CD14-positive monocyte (primary cell): ENCODE results near the gene PIGV. TPM values are rescaled to one million over a fixed set of nuclear protein-coding genes. Genes with fewer than 3 reads are reported as not detected.

ENCODE experiments used
- DNase-seq, 3 donors: peaks; one replicate each; pipeline ENCODE4 v3.0.0-alpha.2; 2011 to 2022
- H2AFZ ChIP-seq: 2 replicates; pipeline ENCODE4 v1.6.0; 2012; ENCODE audit warnings: mild to moderate bottlenecking, low read depth, low read length, inconsistent platforms; ENCODE audit not compliant: insufficient read depth, poor library complexity, severe bottlenecking
- H3K27ac ChIP-seq, 2 donors: 1 replicate in 1 of 2; 2 replicates in 1 of 2; pipeline ENCODE4 v1.5.1; 2012 to 2013; ENCODE audit warnings: low read length in 2 of 2, control low read depth in 1 of 2, inconsistent platforms in 1 of 2, low read depth in 1 of 2, mild to moderate bottlenecking in 1 of 2
- H3K27me3 ChIP-seq, 2 donors: one replicate each; pipeline versions ENCODE4 v1.6.0 to v1.6.1; 2011 to 2013; ENCODE audit warnings: low read length in 2 of 2; ENCODE audit not compliant: control insufficient read depth in 2 of 2, insufficient read depth in 2 of 2
- H3K36me3 ChIP-seq, 2 donors: replicated peaks in 1 of 2; 1 replicate in 1 of 2; 2 replicates in 1 of 2; pipeline versions ENCODE4 v1.5.1 to v1.6.1; 2012 to 2013; ENCODE audit warnings: low read length in 2 of 2, control low read depth in 1 of 2, inconsistent platforms in 1 of 2, mild to moderate bottlenecking in 1 of 2; ENCODE audit not compliant: insufficient read depth in 2 of 2, control insufficient read depth in 1 of 2
- H3K4me1 ChIP-seq, 2 donors: 1 replicate in 1 of 2; 2 replicates in 1 of 2; pipeline versions ENCODE4 v1.5.1 to v1.6.1; 2012 to 2013; ENCODE audit warnings: low read length in 2 of 2, control low read depth in 1 of 2, inconsistent platforms in 1 of 2, mild to moderate bottlenecking in 1 of 2, moderate library complexity in 1 of 2; ENCODE audit not compliant: insufficient read depth in 2 of 2, control insufficient read depth in 1 of 2
- H3K4me2 ChIP-seq: replicated peaks from 2 replicates; pipeline ENCODE3; 2012; ENCODE audit warnings: low read length, moderate library complexity, mild to moderate bottlenecking; ENCODE audit not compliant: poor library complexity, severe bottlenecking; ENCODE audit errors: extremely low read depth
- H3K4me3 ChIP-seq, 3 experiments: fragments of 200-600 bp in 1 of 3; sonication (generic) in 1 of 3; replicated peaks in 1 of 3; 1 replicate in 2 of 3; 2 replicates in 1 of 3; pipeline ENCODE4 v1.5.1; 2011 to 2013; ENCODE audit warnings: low read length in 3 of 3, mild to moderate bottlenecking in 3 of 3, control low read depth in 2 of 3, low read depth in 2 of 3, inconsistent platforms in 1 of 3, moderate library complexity in 1 of 3
- H3K79me2 ChIP-seq: 2 replicates; pipeline ENCODE4 v1.6.0; 2012; ENCODE audit warnings: mild to moderate bottlenecking, control low read depth, inconsistent platforms, low read length, moderate library complexity; ENCODE audit not compliant: insufficient read depth
- H3K9ac ChIP-seq: 2 replicates; pipeline ENCODE4 v1.6.0; 2017; ENCODE audit warnings: low read length, mild to moderate bottlenecking; ENCODE audit not compliant: insufficient read depth, poor library complexity, severe bottlenecking
- H3K9me3 ChIP-seq, 2 donors: replicated peaks in 1 of 2; 1 replicate in 1 of 2; 2 replicates in 1 of 2; pipeline versions ENCODE4 v1.5.1 to v1.6.1; 2012 to 2013; ENCODE audit warnings: low read length in 2 of 2, control low read depth in 1 of 2; ENCODE audit not compliant: control insufficient read depth in 1 of 2, insufficient read depth in 1 of 2
- H4K20me1 ChIP-seq: 2 replicates; pipeline ENCODE4 v1.6.0; 2012; ENCODE audit warnings: mild to moderate bottlenecking, low read length, control low read depth, moderate library complexity; ENCODE audit not compliant: insufficient read depth
- H3K27ac Mint-ChIP-seq, 7 donors: one replicate each; pipeline ENCODE4 v1.8.0; 2020; ENCODE audit warnings: mild to moderate bottlenecking in 7 of 7, mixed read lengths in 7 of 7, moderate library complexity in 6 of 7, inconsistent platforms in 2 of 7
- H3K27me3 Mint-ChIP-seq, 3 donors: one replicate each; pipeline ENCODE4 v1.8.0; 2021 to 2022; ENCODE audit warnings: low read depth in 3 of 3, mild to moderate bottlenecking in 3 of 3, mixed read lengths in 3 of 3, moderate library complexity in 3 of 3, inconsistent platforms in 1 of 3
- H3K36me3 Mint-ChIP-seq, 2 donors: one replicate each; pipeline ENCODE4 v1.8.0; 2020; ENCODE audit warnings: mixed read lengths in 2 of 2, inconsistent platforms in 1 of 2, mild to moderate bottlenecking in 1 of 2
- H3K4me1 Mint-ChIP-seq: one replicate; pipeline ENCODE4 v1.8.0; 2020; ENCODE audit warnings: mild to moderate bottlenecking, mixed read lengths
- H3K4me3 Mint-ChIP-seq, 2 donors: one replicate each; pipeline ENCODE4 v1.8.0; 2020; ENCODE audit warnings: mild to moderate bottlenecking in 2 of 2, mixed read lengths in 2 of 2, moderate library complexity in 1 of 2
- H3K9me3 Mint-ChIP-seq, 7 donors: one replicate each; pipeline ENCODE4 v1.8.0; 2020 to 2022; ENCODE audit warnings: mixed read lengths in 7 of 7, mild to moderate bottlenecking in 6 of 7, moderate library complexity in 6 of 7, inconsistent platforms in 2 of 7
- WGBS: methylation state at CpG from one replicate; pipeline ENCODE4 v1.1.5; 2013; ENCODE audit warnings: missing lambda C conversion rate; ENCODE audit not compliant: insufficient coverage; 5-methylcytosine and 5-hydroxymethylcytosine counted together
- intact Hi-C, 2 donors: fragments of 100-400 bp; cut with micrococcal nuclease; formaldehyde crosslinking; loops; one replicate each; pipeline versions ENCODE4 v1.15.0 to v1.15.1; 2023
- polyA plus RNA-seq, 3 donors: library from polyadenylated mRNA; depleted of rRNA in 1 of 3; unstranded in 2 of 3; stranded (reverse) in 1 of 3; fragments of 300-500 nt in 2 of 3; fragments of >200 nt in 1 of 3; fragmentation: Illumina TruSeq in 2 of 3; gene quantifications; 1 replicate in 2 of 3; 2 replicates in 1 of 3; pipeline ENCODE4 v1.2.3, GENCODE V29; 2012 to 2021
- TF ChIP-seq, protein P1 (sequence below): fragments of 200-600 bp; IDR thresholded peaks from one replicate; pipeline ENCODE4 v1.8.0; 2022; ENCODE audit warnings: antibody characterized with exemption, mild to moderate bottlenecking

The PIGV gene
- polyA plus RNA-seq, 3 donors: 5.7 to 9.5 (median 8.3) TPM

DNA sequence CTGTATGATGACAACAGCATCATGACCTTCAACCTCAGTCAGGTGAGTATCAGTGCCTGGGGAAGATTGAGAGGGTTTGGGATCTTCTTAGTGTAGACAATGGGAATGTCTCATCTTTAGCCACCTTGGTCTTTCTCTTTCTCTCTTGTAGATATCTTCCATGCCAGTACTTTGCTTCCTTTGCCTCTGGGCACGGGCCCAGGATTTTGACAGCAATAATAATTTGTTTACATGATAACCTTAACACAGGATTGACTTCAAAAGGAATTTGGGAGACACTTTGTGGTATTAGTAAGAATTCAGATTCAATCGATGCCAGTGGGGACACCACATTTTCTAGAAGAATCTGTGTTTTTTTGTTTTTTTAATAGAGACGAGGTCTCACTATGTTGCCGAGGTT is 12.1 kb upstream of the PIGV start:
- peaks cover 75% of the 10 kb centered on the region for H3K79me2 ChIP-seq
- H3K9me3 Mint-ChIP-seq: no peaks in the 10 kb centered on the region
- TF ChIP-seq, protein P1, sequence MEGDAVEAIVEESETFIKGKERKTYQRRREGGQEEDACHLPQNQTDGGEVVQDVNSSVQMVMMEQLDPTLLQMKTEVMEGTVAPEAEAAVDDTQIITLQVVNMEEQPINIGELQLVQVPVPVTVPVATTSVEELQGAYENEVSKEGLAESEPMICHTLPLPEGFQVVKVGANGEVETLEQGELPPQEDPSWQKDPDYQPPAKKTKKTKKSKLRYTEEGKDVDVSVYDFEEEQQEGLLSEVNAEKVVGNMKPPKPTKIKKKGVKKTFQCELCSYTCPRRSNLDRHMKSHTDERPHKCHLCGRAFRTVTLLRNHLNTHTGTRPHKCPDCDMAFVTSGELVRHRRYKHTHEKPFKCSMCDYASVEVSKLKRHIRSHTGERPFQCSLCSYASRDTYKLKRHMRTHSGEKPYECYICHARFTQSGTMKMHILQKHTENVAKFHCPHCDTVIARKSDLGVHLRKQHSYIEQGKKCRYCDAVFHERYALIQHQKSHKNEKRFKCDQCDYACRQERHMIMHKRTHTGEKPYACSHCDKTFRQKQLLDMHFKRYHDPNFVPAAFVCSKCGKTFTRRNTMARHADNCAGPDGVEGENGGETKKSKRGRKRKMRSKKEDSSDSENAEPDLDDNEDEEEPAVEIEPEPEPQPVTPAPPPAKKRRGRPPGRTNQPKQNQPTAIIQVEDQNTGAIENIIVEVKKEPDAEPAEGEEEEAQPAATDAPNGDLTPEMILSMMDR: no peak
- H3K4me3 Mint-ChIP-seq: no peak overlapping the region
- H3K27me3 Mint-ChIP-seq: no peaks in the 10 kb centered on the region
- H3K9me3 ChIP-seq: no peaks in the 10 kb centered on the region
- H3K27me3 ChIP-seq: no peaks in the 10 kb centered on the region
- peaks cover 93 to 100% of the 10 kb centered on the region in 2 donors for H3K36me3 Mint-ChIP-seq
- peaks cover 26% of the 10 kb centered on the region for H3K4me1 Mint-ChIP-seq
- no peak overlapping the region for H3K9ac ChIP-seq
- H4K20me1 ChIP-seq: peaks cover 94% of the 10 kb centered on the region
- H3K4me2 ChIP-seq: no peak overlapping the region
- H2AFZ ChIP-seq: no peak overlapping the region
- 91% methylated on average over 3 of the region's 4 CpGs for WGBS
- H3K4me3 ChIP-seq: no peak overlapping the region
- no peak for DNase-seq
- H3K27ac Mint-ChIP-seq: peak overlapping the region in 3 of 7 donors; percentile 10 to 69 (median 46)
- H3K36me3 ChIP-seq: peaks cover 97 to 100% of the 10 kb centered on the region in 2 donors
- peak overlapping the region in 1 of 2 donors; percentile 21 for H3K27ac ChIP-seq
- peaks cover 16 to 29% of the 10 kb centered on the region in 2 donors for H3K4me1 ChIP-seq
- intact Hi-C loops: no loop called here

DNA sequence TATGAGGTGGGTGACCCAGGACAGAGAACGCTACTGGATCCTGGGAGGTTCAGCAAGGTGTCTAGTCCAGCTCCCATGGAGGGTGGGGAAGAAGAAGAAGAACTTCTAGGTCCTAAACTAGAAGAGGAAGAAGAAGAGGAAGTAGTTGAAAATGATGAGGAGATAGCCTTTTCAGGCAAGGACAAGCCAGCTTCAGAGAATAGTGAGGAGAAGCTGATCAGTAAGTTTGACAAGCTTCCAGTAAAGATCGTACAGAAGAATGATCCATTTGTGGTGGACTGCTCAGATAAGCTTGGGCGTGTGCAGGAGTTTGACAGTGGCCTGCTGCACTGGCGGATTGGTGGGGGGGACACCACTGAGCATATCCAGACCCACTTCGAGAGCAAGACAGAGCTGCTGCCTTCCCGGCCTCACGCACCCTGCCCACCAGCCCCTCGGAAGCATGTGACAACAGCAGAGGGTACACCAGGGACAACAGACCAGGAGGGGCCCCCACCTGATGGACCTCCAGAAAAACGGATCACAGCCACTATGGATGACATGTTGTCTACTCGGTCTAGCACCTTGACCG is 8.6 kb upstream of the PIGV start:
- H3K27ac Mint-ChIP-seq: peak overlapping the region; percentile 34 to 84 (median 68)
- H4K20me1 ChIP-seq: peaks cover 85% of the 10 kb centered on the region
- no peak overlapping the region for H3K4me3 Mint-ChIP-seq
- TF ChIP-seq, protein P1: no peak
- H3K9me3 ChIP-seq: no peaks in the 10 kb centered on the region
- no peaks in the 10 kb centered on the region for H3K9me3 Mint-ChIP-seq
- WGBS: 91% methylated on average over 11 of the region's 11 CpGs
- peak overlapping the region in 1 of 2 donors; percentile 57 for H3K27ac ChIP-seq
- no peak overlapping the region for H3K9ac ChIP-seq
- peaks cover 35 to 38% of the 10 kb centered on the region in 2 donors for H3K4me1 ChIP-seq
- intact Hi-C loops: no loop called here
- H3K27me3 ChIP-seq: no peaks in the 10 kb centered on the region
- peaks cover 77 to 90% of the 10 kb centered on the region in 2 donors for H3K36me3 ChIP-seq
- H3K4me2 ChIP-seq: no peak overlapping the region
- no peak overlapping the region for H2AFZ ChIP-seq
- DNase-seq: peak in 1 of 3 donors; percentile 30
- H3K4me1 Mint-ChIP-seq: peaks cover 44% of the 10 kb centered on the region
- H3K4me3 ChIP-seq: no peak overlapping the region
- H3K27me3 Mint-ChIP-seq: no peaks in the 10 kb centered on the region
- H3K79me2 ChIP-seq: peaks cover 63% of the 10 kb centered on the region
- peaks cover 82 to 89% of the 10 kb centered on the region in 2 donors for H3K36me3 Mint-ChIP-seq
